Measurements from ENCODE around the gene NOTUM.
A peak's percentile ranks its signal among the peaks of the same experiment; 100 is the strongest.

NOTUM gene

DNA sequence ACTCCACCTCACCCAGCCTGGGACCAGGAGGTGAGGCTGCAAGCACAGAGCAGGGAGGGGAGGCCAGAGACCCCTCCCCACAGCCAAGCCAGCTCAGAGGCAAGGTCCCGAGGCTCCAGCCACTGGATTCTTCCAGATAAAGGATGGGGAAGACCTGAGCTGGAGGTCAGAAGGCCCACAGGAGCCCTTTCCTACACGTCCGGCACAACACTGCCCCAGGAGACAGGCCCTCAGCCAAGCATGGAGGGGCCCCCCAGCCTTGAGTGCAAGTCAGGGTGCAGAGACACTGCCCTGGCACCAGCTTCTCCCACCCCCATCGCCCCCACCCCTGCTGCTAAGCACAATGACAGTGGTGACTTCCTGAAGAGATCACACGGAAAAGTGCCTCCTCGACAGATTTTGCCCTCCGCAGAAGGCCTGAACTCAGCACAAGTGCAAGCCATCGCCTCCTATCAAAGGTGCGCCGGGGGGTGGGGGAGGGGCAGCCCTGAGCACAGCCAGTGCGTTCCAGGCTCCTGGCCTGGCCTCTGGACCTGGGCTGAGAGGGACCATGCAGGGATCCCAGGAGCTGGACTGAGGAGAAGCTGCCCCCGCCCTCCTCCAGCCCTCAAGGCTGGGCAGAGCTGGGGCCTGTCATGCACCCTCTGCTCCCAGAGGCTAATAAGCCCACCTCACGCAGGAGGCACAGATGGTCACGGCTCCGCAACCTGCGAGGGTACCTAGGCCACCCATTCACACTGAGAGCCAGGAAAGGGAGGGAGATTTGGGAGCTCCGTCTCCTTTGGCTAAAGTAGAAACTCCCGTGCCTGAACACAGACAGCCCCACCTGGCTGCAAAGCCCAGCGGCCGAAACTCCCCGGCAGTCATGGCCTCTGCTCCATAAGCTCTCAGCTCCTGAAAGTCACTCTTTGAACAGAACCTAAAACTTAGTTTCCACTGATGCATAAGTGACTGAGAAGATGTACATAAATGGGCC is 36.1 kb downstream of the NOTUM start:
- H3K4me2 ChIP-seq (ENCODE audit: low read length), result peak overlapping the region; percentile 16; the same call in 1 of the 2 replicates
- TF ChIP-seq, protein P1, sequence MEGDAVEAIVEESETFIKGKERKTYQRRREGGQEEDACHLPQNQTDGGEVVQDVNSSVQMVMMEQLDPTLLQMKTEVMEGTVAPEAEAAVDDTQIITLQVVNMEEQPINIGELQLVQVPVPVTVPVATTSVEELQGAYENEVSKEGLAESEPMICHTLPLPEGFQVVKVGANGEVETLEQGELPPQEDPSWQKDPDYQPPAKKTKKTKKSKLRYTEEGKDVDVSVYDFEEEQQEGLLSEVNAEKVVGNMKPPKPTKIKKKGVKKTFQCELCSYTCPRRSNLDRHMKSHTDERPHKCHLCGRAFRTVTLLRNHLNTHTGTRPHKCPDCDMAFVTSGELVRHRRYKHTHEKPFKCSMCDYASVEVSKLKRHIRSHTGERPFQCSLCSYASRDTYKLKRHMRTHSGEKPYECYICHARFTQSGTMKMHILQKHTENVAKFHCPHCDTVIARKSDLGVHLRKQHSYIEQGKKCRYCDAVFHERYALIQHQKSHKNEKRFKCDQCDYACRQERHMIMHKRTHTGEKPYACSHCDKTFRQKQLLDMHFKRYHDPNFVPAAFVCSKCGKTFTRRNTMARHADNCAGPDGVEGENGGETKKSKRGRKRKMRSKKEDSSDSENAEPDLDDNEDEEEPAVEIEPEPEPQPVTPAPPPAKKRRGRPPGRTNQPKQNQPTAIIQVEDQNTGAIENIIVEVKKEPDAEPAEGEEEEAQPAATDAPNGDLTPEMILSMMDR (IDR thresholded peaks at IDR 0.05; ENCODE audit: low read depth, low read length, poor library complexity, severe bottlenecking), result no peak
- no peak for TF ChIP-seq EZH2phosphoT487 (IDR thresholded peaks at IDR 0.05; ENCODE audit: borderline replicate concordance, low read length)
- no peaks in the 10 kb centered on the region for H3K9me2 ChIP-seq (replicated peaks; ENCODE audit: control insufficient read depth, low read length)
- peaks cover 4% of the 10 kb centered on the region; the same call in 1 of the 2 replicates for H3K27me3 ChIP-seq (ENCODE audit: control insufficient read depth, low read length)
- H3K27ac ChIP-seq (ENCODE audit: low read depth, low read length), result no peak overlapping the region
- H3K36me3 ChIP-seq (ENCODE audit: control insufficient read depth, low read length), result peaks cover 9% of the 10 kb centered on the region
- H3F3A ChIP-seq (ENCODE audit: control insufficient read depth, insufficient read depth), result peaks cover 4% of the 10 kb centered on the region; the same call in 1 of the 2 replicates
- H3K9me3 ChIP-seq (ENCODE audit: control insufficient read depth, insufficient read depth, low read length), result no peaks in the 10 kb centered on the region
- H3K79me2 ChIP-seq (ENCODE audit: control insufficient read depth, low read length), result peaks cover 65% of the 10 kb centered on the region
- H4K20me1 ChIP-seq (ENCODE audit: control insufficient read depth, insufficient read depth, low read depth, low read length), result peaks cover 14% of the 10 kb centered on the region
- no peak overlapping the region for H3K4me3 ChIP-seq (ENCODE audit: low read length)
- H3K4me1 ChIP-seq (ENCODE audit: control insufficient read depth, low read length), result peaks cover 40% of the 10 kb centered on the region

DNA sequence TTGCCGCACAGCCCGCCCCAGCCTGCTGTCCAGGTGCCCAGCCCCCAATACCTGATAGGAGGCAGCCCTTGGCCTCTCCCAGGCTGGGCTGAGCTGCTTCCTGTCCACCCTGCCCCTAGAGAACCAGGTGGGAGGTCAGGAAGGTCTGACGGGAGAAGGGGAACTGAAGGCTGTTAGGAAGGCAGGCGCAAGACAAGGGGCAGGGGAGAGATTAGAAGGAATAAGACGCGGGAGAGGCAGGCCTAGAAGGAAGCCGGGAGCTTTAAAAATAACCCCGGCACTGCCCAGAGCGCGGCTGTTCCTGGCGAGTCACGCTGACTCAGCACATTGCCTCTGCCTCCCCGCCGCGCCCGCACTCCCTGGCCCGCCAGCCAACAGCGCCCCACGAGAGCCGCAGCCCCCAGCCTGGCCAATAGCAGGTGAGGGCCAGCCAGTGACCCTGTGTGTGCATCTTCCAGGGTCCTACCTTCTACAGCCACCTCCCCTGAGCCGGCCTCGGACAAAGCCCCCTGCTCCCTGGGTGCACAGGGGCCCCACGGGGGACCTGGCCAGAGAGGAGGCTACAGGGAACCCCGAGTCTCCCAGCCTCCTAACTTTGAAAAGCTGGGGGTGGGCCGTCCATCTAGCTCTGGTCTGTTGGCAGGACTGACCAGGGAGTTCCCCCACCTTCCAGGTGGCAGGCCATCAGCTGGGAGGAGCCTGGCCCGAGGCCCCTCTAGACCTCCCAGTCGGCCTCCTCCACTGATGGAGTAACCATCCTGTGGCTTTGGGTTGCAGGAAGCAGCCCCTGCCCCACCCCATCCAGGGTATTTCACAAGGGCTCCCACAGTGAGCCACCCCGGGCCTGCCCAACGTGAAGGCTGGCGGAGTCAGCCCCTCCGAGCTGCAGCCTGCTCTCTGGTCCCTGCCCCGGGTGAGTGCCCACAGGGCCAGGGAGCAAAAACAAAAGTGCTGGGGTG is 37.4 kb downstream of the NOTUM start:
- Histone ChIP-seq H3K27ac (ENCODE audit: low read depth, low read length) (no peak overlapping the region), H4K20me1 (ENCODE audit: control insufficient read depth, insufficient read depth, low read depth, low read length) (peaks cover 14% of the 10 kb centered on the region), H3K9me2 (replicated peaks; ENCODE audit: control insufficient read depth, low read length) (no peaks in the 10 kb centered on the region), H3K9me3 (ENCODE audit: control insufficient read depth, insufficient read depth, low read length) (no peaks in the 10 kb centered on the region), H3F3A (ENCODE audit: control insufficient read depth, insufficient read depth) (peaks cover 4% of the 10 kb centered on the region; the same call in 1 of the 2 replicates), H3K4me1 (ENCODE audit: control insufficient read depth, low read length) (peaks cover 36% of the 10 kb centered on the region), H3K4me2 (ENCODE audit: low read length) (peak overlapping the region; percentile 16; the same call in 1 of the 2 replicates), H3K79me2 (ENCODE audit: control insufficient read depth, low read length) (peaks cover 66% of the 10 kb centered on the region), H3K4me3 (ENCODE audit: low read length) (no peak overlapping the region), H3K27me3 (ENCODE audit: control insufficient read depth, low read length) (peaks cover 3% of the 10 kb centered on the region; the same call in 1 of the 2 replicates), H3K36me3 (ENCODE audit: control insufficient read depth, low read length) (peaks cover 13% of the 10 kb centered on the region)
- TF ChIP-seq, protein P1 (IDR thresholded peaks at IDR 0.05; ENCODE audit: low read depth, low read length, poor library complexity, severe bottlenecking), result no peak
- TF ChIP-seq EZH2phosphoT487 (IDR thresholded peaks at IDR 0.05; ENCODE audit: borderline replicate concordance, low read length), result no peak

DNA sequence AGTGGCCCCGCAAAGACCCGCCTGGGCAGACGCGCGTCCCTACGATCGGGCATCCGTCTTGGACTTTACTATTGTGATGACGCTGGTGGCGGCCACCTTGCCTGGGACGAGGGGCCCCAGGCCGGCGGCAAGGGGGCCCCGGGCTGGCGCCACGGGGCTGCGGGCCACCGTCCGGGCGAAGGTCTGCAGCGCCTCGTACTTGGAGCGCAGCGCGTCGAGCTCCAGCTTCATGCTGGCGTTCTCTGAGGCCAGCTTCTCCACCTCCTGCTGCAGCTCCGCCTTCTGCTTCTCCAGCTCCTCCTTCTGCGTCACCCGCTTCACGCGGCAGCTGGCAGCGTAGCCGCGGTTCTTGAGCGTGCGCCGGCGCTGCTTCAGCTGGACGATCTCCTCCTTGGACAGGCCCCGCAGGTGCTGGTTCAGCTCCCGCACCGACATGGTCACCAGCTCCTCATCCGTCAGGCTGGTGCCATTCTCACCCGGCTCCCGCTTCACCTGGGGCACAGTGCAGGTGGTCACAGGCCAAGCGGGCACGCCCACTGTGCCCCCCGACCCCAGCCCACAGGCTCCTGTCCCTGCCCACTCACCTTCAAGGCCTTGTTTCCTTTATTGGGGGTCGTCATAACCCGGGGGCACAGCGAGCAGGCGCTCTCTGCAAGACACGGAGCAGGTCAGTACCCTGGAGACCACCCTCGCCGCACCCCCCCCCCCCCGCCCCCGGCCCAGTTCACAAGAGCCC is 38.3 kb downstream of the NOTUM start:
- H3K4me2 ChIP-seq (ENCODE audit: low read length), result no peak overlapping the region
- H3F3A ChIP-seq (ENCODE audit: control insufficient read depth, insufficient read depth), result peaks cover 4% of the 10 kb centered on the region; the same call in 1 of the 2 replicates
- TF ChIP-seq, protein P1 (IDR thresholded peaks at IDR 0.05; ENCODE audit: low read depth, low read length, poor library complexity, severe bottlenecking), result no peak
- no peak for TF ChIP-seq EZH2phosphoT487 (IDR thresholded peaks at IDR 0.05; ENCODE audit: borderline replicate concordance, low read length)
- H4K20me1 ChIP-seq (ENCODE audit: control insufficient read depth, insufficient read depth, low read depth, low read length), result peaks cover 14% of the 10 kb centered on the region
- H3K36me3 ChIP-seq (ENCODE audit: control insufficient read depth, low read length), result peaks cover 13% of the 10 kb centered on the region
- H3K79me2 ChIP-seq (ENCODE audit: control insufficient read depth, low read length), result peaks cover 71% of the 10 kb centered on the region
- no peak overlapping the region for H3K27ac ChIP-seq (ENCODE audit: low read depth, low read length)
- H3K4me1 ChIP-seq (ENCODE audit: control insufficient read depth, low read length), result peaks cover 32% of the 10 kb centered on the region
- H3K9me2 ChIP-seq (replicated peaks; ENCODE audit: control insufficient read depth, low read length), result no peaks in the 10 kb centered on the region
- no peaks in the 10 kb centered on the region for H3K9me3 ChIP-seq (ENCODE audit: control insufficient read depth, insufficient read depth, low read length)
- H3K4me3 ChIP-seq (ENCODE audit: low read length), result no peak overlapping the region
- no peaks in the 10 kb centered on the region for H3K27me3 ChIP-seq (ENCODE audit: control insufficient read depth, low read length)
